ENCODE data around the gene TNIP2.

- TF ChIP-seq TCF4 (CRISPR knock-in tag; IDR thresholded peaks at IDR 0.05; ENCODE audit: borderline replicate concordance), result no peak
- TF ChIP-seq PATZ1 (CRISPR knock-in tag; IDR thresholded peaks at IDR 0.05; ENCODE audit: borderline replicate concordance), result no peak
- no peak for TF ChIP-seq ZFP3 (CRISPR knock-in tag; IDR thresholded peaks at IDR 0.05)
- no peak for TF ChIP-seq ZNF8 (CRISPR knock-in tag; IDR thresholded peaks at IDR 0.05)
- TF ChIP-seq, protein P1, sequence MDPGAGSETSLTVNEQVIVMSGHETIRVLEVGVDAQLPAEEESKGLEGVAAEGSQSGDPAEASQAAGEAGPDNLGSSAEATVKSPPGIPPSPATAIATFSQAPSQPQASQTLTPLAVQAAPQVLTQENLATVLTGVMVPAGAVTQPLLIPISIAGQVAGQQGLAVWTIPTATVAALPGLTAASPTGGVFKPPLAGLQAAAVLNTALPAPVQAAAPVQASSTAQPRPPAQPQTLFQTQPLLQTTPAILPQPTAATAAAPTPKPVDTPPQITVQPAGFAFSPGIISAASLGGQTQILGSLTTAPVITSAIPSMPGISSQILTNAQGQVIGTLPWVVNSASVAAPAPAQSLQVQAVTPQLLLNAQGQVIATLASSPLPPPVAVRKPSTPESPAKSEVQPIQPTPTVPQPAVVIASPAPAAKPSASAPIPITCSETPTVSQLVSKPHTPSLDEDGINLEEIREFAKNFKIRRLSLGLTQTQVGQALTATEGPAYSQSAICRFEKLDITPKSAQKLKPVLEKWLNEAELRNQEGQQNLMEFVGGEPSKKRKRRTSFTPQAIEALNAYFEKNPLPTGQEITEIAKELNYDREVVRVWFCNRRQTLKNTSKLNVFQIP (CRISPR knock-in tag; IDR thresholded peaks at IDR 0.05; ENCODE audit: borderline replicate concordance, low read depth), result no peak
- no peak for TF ChIP-seq ARNTL (CRISPR knock-in tag; IDR thresholded peaks at IDR 0.05; ENCODE audit: borderline replicate concordance, low read depth)
These were observed 26.6 kb downstream of the TNIP2 start for GRCh38 chr4:2729533-2729875.

All from SK-N-SH treated with all-trans-retinoic acid at 6 μM for 48 hours (cell line).